ENCODE data around the gene NPW. TPM values are rescaled to one million over a fixed set of nuclear protein-coding genes. Genes with fewer than 3 reads are reported as not detected.

The NPW gene
- total and polyA plus RNA-seq, 9 of the 15 experiments (the other 6 are each of a cell fraction or from before 2014, with no cell fraction given), result 0.14 to 4.0 (median 2.6) TPM; not detected in 4

DNA sequence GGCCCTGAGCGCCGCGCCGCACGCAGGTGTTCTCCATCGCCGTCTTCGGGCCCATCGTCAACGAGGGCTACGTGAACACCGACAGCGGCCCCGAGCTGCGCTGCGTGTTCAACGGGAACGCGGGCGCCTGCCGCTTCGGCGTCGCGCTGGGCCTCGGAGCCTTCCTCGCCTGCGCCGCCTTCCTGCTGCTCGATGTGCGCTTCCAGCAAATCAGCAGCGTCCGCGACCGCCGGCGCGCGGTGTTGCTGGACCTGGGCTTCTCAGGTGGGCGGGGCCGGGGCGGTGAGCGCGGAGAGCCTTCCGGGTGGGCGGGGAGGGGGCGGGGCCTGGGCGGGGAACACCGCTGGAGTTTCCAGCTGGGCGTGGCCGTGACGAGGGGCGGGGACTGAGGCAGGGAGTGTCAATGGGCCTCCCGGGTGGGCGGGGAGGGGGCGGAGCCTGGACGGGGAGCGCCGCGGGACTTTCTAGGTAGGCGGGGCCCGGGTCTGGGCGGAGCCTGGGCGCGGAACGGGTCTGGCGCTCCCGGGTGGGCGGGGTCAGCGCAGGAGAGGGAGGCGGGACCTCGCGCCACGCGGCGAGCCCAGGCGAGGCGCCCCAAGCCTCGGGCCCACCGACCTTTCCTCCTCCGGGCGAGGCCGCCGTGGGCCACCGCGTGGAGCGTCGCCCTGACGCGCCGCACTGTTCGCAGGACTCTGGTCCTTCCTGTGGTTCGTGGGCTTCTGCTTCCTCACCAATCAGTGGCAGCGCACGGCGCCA is 27.5 kb upstream of the NPW start (continued):
- TF ChIP-seq, protein P1, sequence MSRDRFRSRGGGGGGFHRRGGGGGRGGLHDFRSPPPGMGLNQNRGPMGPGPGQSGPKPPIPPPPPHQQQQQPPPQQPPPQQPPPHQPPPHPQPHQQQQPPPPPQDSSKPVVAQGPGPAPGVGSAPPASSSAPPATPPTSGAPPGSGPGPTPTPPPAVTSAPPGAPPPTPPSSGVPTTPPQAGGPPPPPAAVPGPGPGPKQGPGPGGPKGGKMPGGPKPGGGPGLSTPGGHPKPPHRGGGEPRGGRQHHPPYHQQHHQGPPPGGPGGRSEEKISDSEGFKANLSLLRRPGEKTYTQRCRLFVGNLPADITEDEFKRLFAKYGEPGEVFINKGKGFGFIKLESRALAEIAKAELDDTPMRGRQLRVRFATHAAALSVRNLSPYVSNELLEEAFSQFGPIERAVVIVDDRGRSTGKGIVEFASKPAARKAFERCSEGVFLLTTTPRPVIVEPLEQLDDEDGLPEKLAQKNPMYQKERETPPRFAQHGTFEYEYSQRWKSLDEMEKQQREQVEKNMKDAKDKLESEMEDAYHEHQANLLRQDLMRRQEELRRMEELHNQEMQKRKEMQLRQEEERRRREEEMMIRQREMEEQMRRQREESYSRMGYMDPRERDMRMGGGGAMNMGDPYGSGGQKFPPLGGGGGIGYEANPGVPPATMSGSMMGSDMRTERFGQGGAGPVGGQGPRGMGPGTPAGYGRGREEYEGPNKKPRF (IDR thresholded peaks at IDR 0.05; ENCODE audit: low read depth, low read length), result no peak
- no peak for TF ChIP-seq ZFP30 (CRISPR knock-in tag; IDR thresholded peaks at IDR 0.05; ENCODE audit: borderline replicate concordance)
- TF ChIP-seq CHAMP1 (IDR thresholded peaks at IDR 0.05), result no peak
- no peak for TF ChIP-seq ATF1 (CRISPR knock-in tag; IDR thresholded peaks at IDR 0.05)
- peak; percentile 41; the same call in 1 of the 2 replicates for TF ChIP-seq ATF1 (tag; IDR thresholded peaks at IDR 0.05)
- TF ChIP-seq WHSC1 (IDR thresholded peaks at IDR 0.05; ENCODE audit: low read length), result no peak
- no peak for TF ChIP-seq MEF2D (tag; conservative IDR thresholded peaks at IDR 0.05; ENCODE audit: low read depth)
- TF ChIP-seq, protein P2, sequence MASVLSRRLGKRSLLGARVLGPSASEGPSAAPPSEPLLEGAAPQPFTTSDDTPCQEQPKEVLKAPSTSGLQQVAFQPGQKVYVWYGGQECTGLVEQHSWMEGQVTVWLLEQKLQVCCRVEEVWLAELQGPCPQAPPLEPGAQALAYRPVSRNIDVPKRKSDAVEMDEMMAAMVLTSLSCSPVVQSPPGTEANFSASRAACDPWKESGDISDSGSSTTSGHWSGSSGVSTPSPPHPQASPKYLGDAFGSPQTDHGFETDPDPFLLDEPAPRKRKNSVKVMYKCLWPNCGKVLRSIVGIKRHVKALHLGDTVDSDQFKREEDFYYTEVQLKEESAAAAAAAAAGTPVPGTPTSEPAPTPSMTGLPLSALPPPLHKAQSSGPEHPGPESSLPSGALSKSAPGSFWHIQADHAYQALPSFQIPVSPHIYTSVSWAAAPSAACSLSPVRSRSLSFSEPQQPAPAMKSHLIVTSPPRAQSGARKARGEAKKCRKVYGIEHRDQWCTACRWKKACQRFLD (CRISPR knock-in tag; IDR thresholded peaks at IDR 0.05), result 0 out of 2 replicates have a peak, but pooled peaks have one; percentile 12
- peak; percentile 73 for TF ChIP-seq POLR2A (conservative IDR thresholded peaks at IDR 0.05)
- TF ChIP-seq TCF7 (IDR thresholded peaks at IDR 0.05; ENCODE audit: borderline replicate concordance), result no peak
- no peak for TF ChIP-seq NUFIP1 (IDR thresholded peaks at IDR 0.05; ENCODE audit: partially characterized antibody)
- no peak for TF ChIP-seq SRSF3 (IDR thresholded peaks at IDR 0.05; ENCODE audit: insufficient read depth, low read length)
- TF ChIP-seq ZNF444 (CRISPR knock-in tag; IDR thresholded peaks at IDR 0.05), result no peak
- TF ChIP-seq GTF2A2 (tag; IDR thresholded peaks at IDR 0.05), result no peak
- no peak for TF ChIP-seq SETDB1 (IDR thresholded peaks at IDR 0.05; ENCODE audit: low read length)

All from K562 (cell line).